ENCODE data around the gene ZNF185.

Gene ZNF185

DNA sequence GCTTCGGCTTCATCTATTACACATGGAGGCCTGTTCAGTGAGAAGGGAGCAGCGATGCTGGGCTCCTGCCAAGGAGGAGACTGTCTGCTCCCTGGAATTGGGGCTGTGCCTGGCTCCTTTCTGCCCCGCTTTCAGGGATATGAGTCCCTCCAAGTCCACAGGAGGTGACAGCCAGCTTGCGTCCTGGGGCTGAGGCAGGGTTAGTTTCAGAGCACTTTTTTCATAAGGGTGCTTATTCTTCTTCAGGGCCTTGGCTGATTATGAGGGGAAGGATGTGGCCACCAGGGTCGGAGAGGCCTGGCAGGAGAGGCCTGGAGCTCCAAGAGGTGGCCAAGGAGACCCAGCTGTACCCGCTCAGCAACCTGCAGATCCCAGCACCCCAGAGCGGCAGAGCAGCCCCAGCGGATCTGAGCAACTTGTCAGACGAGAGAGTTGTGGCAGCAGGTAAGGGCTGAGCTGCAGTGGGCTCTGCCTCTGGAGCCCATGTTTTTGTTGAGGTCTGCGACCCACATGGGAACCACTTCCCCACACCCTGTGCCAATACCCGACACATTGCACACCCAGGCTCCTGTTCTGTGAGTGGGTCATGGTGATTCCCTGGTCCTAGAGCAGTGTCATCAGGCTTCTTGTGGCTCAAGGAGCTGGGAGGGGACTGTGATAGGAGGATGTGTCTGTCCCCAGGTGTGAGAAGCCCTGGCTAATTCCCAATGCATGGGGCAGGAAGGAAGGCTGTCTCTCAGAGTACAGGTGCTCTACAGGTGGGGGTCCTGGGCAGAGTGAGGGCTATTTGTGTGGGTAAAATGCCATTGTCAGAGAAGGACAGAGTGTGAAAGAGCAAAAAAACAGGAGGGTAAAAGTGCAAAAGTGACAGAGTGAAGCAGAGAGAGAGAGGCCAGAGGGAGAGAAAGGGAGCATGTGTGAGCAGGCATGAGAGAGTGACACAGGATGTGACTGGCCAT lies 47.4 kb downstream of the ZNF185 start:
- no peak for DNase-seq (ENCODE audit: low read depth in 3 of 3, low spot score in 1 of 3)

DNA sequence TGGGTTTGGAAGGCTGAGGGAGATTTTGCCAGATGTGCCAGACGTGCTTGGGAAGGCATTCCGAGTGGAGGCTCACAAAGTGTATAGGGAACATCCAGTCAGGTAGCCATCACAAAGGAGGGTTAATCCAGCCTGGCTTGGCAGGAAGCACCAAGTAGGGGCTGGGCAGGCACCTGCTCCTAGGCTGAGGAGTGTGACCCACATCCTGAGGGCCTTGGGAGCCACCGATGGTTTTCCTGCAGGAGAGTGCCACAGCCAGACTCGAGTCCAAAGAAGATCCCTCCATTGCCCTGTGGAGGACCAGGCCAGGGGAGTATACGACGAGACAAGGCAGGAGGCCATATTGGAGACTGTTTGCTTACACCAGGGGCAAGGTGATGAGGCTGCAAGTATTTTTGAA lies 48.8 kb downstream of the ZNF185 start:
- DNase-seq (ENCODE audit: low read depth in 3 of 3, low spot score in 1 of 3), result no peak

Data from stimulated activated CD4-positive, alpha-beta T cell treated with anti-CD3 and anti-CD28 coated beads, TNF-alpha, amount 100 ng/mL, for 1 hour (primary cell).